NCI-H146 (cell line): Measurements from ENCODE around the gene BRD8.
"Not testable (repeated sequence)": the region's sequence is repeated elsewhere in the genome, so short reads cannot be mapped to it uniquely, and the experiment has no call there.

Source experiments
- DNase-seq: peaks from one replicate; lab custom pipeline; 2025; lab: John Stamatoyannopoulos, UW

The BRD8 gene

GRCh38 chr5:138163721-138164120, 14.7 kb downstream of the BRD8 start:
- DNase-seq = no peak

GRCh38 chr5:138160706-138161105, 17.7 kb downstream of the BRD8 start:
- no peak for DNase-seq

GRCh38 chr5:138159666-138160065, 18.8 kb downstream of the BRD8 start:
- no peak for DNase-seq

GRCh38 chr5:138157626-138158025, 20.8 kb downstream of the BRD8 start:
- DNase-seq = no peak

- not testable (repeated sequence) for DNase-seq
Observed at GRCh38 chr5:138155977-138156376, 22.5 kb downstream of the BRD8 start.

GRCh38 chr5:138149530-138149929, 28.9 kb downstream of the BRD8 start:
- DNase-seq = no peak

GRCh38 chr5:138148811-138149210, 29.6 kb downstream of the BRD8 start:
- no peak for DNase-seq

GRCh38 chr5:138143578-138143977, 34.9 kb downstream of the BRD8 start:
- not testable (repeated sequence) for DNase-seq

GRCh38 chr5:138141734-138142133, 36.7 kb downstream of the BRD8 start:
- no peak for DNase-seq

GRCh38 chr5:138140268-138140667, 38.2 kb downstream of the BRD8 start:
- DNase-seq = no peak

- no peak for DNase-seq
Observed at GRCh38 chr5:138139781-138140090, 38.7 kb downstream of the BRD8 start.

GRCh38 chr5:138138949-138139780, 39.3 kb downstream of the BRD8 start, which contains the start of gene NME5:
Gene NME5, minus strand, starts transcription at chr5:138139428. Its CDS starts 648 bp downstream, at chr5:138138780.
- peak; percentile 79 for DNase-seq

- DNase-seq = no peak
Observed at GRCh38 chr5:138132543-138132942, 45.9 kb downstream of the BRD8 start.

- peak; percentile 1 for DNase-seq
Observed at GRCh38 chr5:138129347-138129746, 49.1 kb downstream of the BRD8 start.

- no peak for DNase-seq
Observed at GRCh38 chr5:138128334-138128733, 50.1 kb downstream of the BRD8 start.

- no peak for DNase-seq
Observed at GRCh38 chr5:138115254-138115653, 63.2 kb downstream of the BRD8 start.

GRCh38 chr5:138111937-138112336, 66.5 kb downstream of the BRD8 start:
- DNase-seq = no peak

- DNase-seq = no peak
Observed at GRCh38 chr5:138111181-138111580, 67.2 kb downstream of the BRD8 start.

GRCh38 chr5:138110266-138110963, 68.0 kb downstream of the BRD8 start:
- DNase-seq = peak; percentile 77

- no peak for DNase-seq
Observed at GRCh38 chr5:138109463-138110265, 68.8 kb downstream of the BRD8 start.

GRCh38 chr5:138107213-138107612, 71.2 kb downstream of the BRD8 start:
- DNase-seq = no peak

- DNase-seq = no peak
Observed at GRCh38 chr5:138105709-138106108, 72.7 kb downstream of the BRD8 start.

GRCh38 chr5:138103319-138103637, 75.2 kb downstream of the BRD8 start:
- no peak for DNase-seq
